WTC11 (cell line): ENCODE results near the gene ESYT3. TPM values are rescaled to one million over a fixed set of nuclear protein-coding genes. Genes with fewer than 3 reads are reported as not detected.
A peak's percentile ranks its signal among the peaks of the same experiment; 100 is the strongest.
"Not testable (repeated sequence)": the region's sequence is repeated elsewhere in the genome, so short reads cannot be mapped to it uniquely, and the experiment has no call there.

Source experiments
- ATAC-seq: fragments of 200-7000 bp; cut with Tn5 transposase; 2 replicates; pipeline ENCODE4 v1.10.0; 2021; ENCODE audit warnings: mild to moderate bottlenecking, moderate library complexity
- CTCF ChIA-PET: fragments of 300-600 bp; sonication (Branson Sonifier 250); formaldehyde crosslinking; loops from one replicate; lab custom pipeline; 2021; ENCODE audit warnings: antibody characterized with exemption; lab: Charles Lee
- POLR2A ChIA-PET: fragments of 350-600 bp; sonication (Branson Sonifier 250); formaldehyde crosslinking; loops from one replicate; lab custom pipeline; 2021; ENCODE audit warnings: antibody characterized with exemption; lab: Charles Lee
- DNase-seq: peaks from one replicate; pipeline ENCODE4 v3.0.0; 2021; ENCODE audit warnings: low spot score
- H3K27ac Mint-ChIP-seq: 2 replicates; pipeline ENCODE4 v1.8.0; 2021; ENCODE audit warnings: mixed read lengths
- H3K27me3 Mint-ChIP-seq: 2 replicates; pipeline ENCODE4 v1.8.0; 2021; ENCODE audit warnings: low read depth, mild to moderate bottlenecking, moderate library complexity, mixed read lengths
- H3K36me3 Mint-ChIP-seq: 2 replicates; pipeline ENCODE4 v1.8.0; 2021; ENCODE audit warnings: mixed read lengths
- H3K4me1 Mint-ChIP-seq: 2 replicates; pipeline ENCODE4 v1.8.0; 2022; ENCODE audit warnings: mixed read lengths
- H3K4me3 Mint-ChIP-seq: 2 replicates; pipeline ENCODE4 v1.8.0; 2021; ENCODE audit warnings: mild to moderate bottlenecking, moderate library complexity, mixed read lengths
- H3K9me3 Mint-ChIP-seq: 2 replicates; pipeline ENCODE4 v1.8.0; 2021; ENCODE audit warnings: mixed read lengths
- JAZF1 ChIP-seq: fragments of 250-450 bp; sonication (Bioruptor Pico); IDR thresholded peaks from 2 replicates; pipeline ENCODE4 v1.9.0; 2021; ENCODE audit warnings: moderate library complexity, mild to moderate bottlenecking, inconsistent platforms
- JUN ChIP-seq: sonication (generic); formaldehyde crosslinking; IDR thresholded peaks from 2 replicates; pipeline ENCODE4 v1.8.0; 2023; ENCODE audit warnings: mild to moderate bottlenecking, missing genetic modification reagents
- KAT7 ChIP-seq: sonication (generic); formaldehyde crosslinking; IDR thresholded peaks from 2 replicates; pipeline ENCODE4 v1.8.1; 2023; ENCODE audit warnings: missing genetic modification reagents, mild to moderate bottlenecking, borderline replicate concordance
- OVOL2 ChIP-seq: fragments of 250-450 bp; sonication (Bioruptor Pico); IDR thresholded peaks from 2 replicates; pipeline ENCODE4 v1.9.0; 2021; ENCODE audit warnings: mild to moderate bottlenecking, borderline replicate concordance
- PRRX2 ChIP-seq: fragments of 250-450 bp; sonication (Bioruptor Pico); IDR thresholded peaks from 2 replicates; pipeline ENCODE4 v1.8.0; 2021; ENCODE audit warnings: mild to moderate bottlenecking
- SP1 ChIP-seq: sonication (generic); formaldehyde crosslinking; conservative IDR thresholded peaks from 2 replicates; pipeline ENCODE4 v1.8.1; 2022; ENCODE audit warnings: missing genetic modification reagents
- TEAD1 ChIP-seq: sonication (generic); formaldehyde crosslinking; IDR thresholded peaks from 2 replicates; pipeline ENCODE4 v1.8.0; 2022; ENCODE audit warnings: mild to moderate bottlenecking, missing genetic modification reagents
- TEAD4 ChIP-seq: sonication (generic); formaldehyde crosslinking; IDR thresholded peaks from 2 replicates; pipeline ENCODE4 v1.8.0; 2022; ENCODE audit warnings: mild to moderate bottlenecking, missing genetic modification reagents
- ZNF263 ChIP-seq: sonication (generic); formaldehyde crosslinking; IDR thresholded peaks from 2 replicates; pipeline ENCODE4 v1.8.1; 2022; ENCODE audit warnings: low read depth, mild to moderate bottlenecking, moderate library complexity, missing genetic modification reagents
- total RNA-seq: library from RNA; stranded (reverse); gene quantifications from 3 replicates; pipeline ENCODE4 v1.2.3, GENCODE V29; 2021
- TF ChIP-seq, protein P1 (sequence below): sonication (generic); formaldehyde crosslinking; IDR thresholded peaks from 2 replicates; pipeline ENCODE4 v1.8.1; 2022; ENCODE audit warnings: low read depth, mild to moderate bottlenecking, moderate library complexity, missing genetic modification reagents, borderline replicate concordance
- TF ChIP-seq, protein P2 (sequence below): sonication (generic); formaldehyde crosslinking; IDR thresholded peaks from 2 replicates; pipeline ENCODE4 v1.8.1; 2022; ENCODE audit warnings: mild to moderate bottlenecking, missing genetic modification reagents, moderate library complexity, borderline replicate concordance
- TF ChIP-seq, protein P3 (sequence below): sonication (generic); formaldehyde crosslinking; IDR thresholded peaks from 2 replicates; pipeline ENCODE4 v1.8.1; 2023; ENCODE audit warnings: mild to moderate bottlenecking, moderate library complexity, missing genetic modification reagents
- TF ChIP-seq, protein P4 (sequence below): sonication (generic); formaldehyde crosslinking; IDR thresholded peaks from 2 replicates; pipeline ENCODE4 v1.8.1; 2023; ENCODE audit warnings: mild to moderate bottlenecking, missing genetic modification reagents
- TF ChIP-seq, protein P5 (sequence below): sonication (generic); formaldehyde crosslinking; IDR thresholded peaks from 2 replicates; pipeline ENCODE4 v1.8.1; 2023; ENCODE audit warnings: mild to moderate bottlenecking, missing genetic modification reagents, moderate library complexity
- TF ChIP-seq, protein P6 (sequence below): fragments of 250-450 bp; sonication (Bioruptor Pico); IDR thresholded peaks from 2 replicates; pipeline ENCODE4 v1.9.0; 2021; ENCODE audit warnings: moderate library complexity, mild to moderate bottlenecking, inconsistent platforms, borderline replicate concordance
- TF ChIP-seq, protein P7 (sequence below): sonication (generic); formaldehyde crosslinking; IDR thresholded peaks from 2 replicates; pipeline ENCODE4 v1.8.0; 2023; ENCODE audit warnings: mild to moderate bottlenecking, missing genetic modification reagents

The ESYT3 gene
- total RNA-seq, 1 experiment from 2014 or later = 6.4 TPM

DNA sequence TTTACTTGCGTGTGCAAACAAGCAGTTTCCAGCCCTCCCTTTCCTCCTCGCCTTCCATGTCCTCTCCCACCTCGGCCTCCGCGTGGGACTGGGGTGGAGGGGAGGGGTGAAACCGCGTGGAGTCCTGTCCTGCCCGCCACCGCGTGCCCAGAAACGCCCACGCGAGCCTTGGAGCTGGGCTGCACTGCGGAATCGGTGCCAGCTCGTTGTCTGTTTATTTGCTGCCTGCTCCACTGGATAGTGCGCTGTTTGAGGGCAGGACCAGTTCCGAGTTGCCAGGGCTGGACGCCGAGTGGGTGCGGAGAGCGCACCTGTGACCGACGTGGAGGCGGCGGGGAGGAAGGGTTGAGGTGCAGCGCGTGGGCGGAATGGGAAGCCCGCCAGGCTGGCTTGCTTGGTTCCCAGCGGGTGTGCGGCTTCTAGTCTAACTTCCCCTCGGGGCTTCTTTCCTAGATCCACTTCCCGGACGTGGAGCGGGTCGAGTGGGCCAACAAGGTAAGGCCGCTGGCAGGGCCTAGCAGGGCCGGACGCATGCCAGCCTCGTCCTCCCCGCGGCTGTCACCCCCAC, 17.3 kb downstream of the ESYT3 start:
- no peak overlapping the region for H3K4me3 Mint-ChIP-seq
- ChIA-PET CTCF (interaction anchor here (0.7 to 2.8 kb wide), 8 partner anchors 8 to 484 kb away, joined by 3 to 13 read pairs (median 4); no protein-coding TSS in a partner anchor), POLR2A (no interaction called here)
- H3K9me3 Mint-ChIP-seq = no peaks in the 10 kb centered on the region
- H3K36me3 Mint-ChIP-seq = peaks cover 7% of the 10 kb centered on the region
- ATAC-seq (peak; percentile 17; the same call in 1 of the 2 replicates), DNase-seq (no peak)
- no peak overlapping the region for H3K27ac Mint-ChIP-seq
- TF ChIP-seq, protein P1, sequence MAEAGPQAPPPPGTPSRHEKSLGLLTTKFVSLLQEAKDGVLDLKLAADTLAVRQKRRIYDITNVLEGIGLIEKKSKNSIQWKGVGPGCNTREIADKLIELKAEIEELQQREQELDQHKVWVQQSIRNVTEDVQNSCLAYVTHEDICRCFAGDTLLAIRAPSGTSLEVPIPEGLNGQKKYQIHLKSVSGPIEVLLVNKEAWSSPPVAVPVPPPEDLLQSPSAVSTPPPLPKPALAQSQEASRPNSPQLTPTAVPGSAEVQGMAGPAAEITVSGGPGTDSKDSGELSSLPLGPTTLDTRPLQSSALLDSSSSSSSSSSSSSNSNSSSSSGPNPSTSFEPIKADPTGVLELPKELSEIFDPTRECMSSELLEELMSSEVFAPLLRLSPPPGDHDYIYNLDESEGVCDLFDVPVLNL (CRISPR knock-in tag) = no peak
- TF ChIP-seq TEAD1 (CRISPR knock-in tag) = no peak
- TF ChIP-seq, protein P2, sequence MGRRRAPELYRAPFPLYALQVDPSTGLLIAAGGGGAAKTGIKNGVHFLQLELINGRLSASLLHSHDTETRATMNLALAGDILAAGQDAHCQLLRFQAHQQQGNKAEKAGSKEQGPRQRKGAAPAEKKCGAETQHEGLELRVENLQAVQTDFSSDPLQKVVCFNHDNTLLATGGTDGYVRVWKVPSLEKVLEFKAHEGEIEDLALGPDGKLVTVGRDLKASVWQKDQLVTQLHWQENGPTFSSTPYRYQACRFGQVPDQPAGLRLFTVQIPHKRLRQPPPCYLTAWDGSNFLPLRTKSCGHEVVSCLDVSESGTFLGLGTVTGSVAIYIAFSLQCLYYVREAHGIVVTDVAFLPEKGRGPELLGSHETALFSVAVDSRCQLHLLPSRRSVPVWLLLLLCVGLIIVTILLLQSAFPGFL (CRISPR knock-in tag) = no peak
- peaks cover 5% of the 10 kb centered on the region; the same call in 1 of the 2 replicates for H3K4me1 Mint-ChIP-seq
- H3K27me3 Mint-ChIP-seq = no peaks in the 10 kb centered on the region

DNA sequence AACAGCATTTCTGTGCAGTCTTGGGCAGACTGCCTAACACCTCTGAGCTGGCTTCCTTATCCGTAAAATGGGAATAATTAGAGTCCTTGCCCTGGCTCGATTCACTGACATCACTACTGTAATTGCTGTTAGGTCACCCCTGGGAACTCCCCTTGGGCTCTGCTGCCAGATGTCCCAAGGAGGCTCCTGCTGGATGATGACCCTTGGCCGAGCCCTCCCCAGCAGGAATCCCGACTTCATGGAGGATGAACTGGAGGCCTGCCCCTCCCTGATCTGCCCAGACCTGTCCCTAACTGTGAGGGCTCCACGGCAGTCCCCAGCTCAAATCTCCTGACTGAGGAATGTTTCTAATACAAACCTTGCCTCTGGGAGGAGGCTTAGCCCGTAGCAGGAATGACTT, 18.0 kb downstream of the ESYT3 start:
- no peak overlapping the region for H3K27ac Mint-ChIP-seq
- no peak overlapping the region for H3K4me3 Mint-ChIP-seq
- CTCF ChIA-PET = interaction anchor here (1.2 kb wide), 1 partner anchor 27 kb away, joined by 3 read pairs; no protein-coding TSS in a partner anchor
- no peak for ATAC-seq
- H3K36me3 Mint-ChIP-seq = peaks cover 14% of the 10 kb centered on the region
- no peaks in the 10 kb centered on the region for H3K27me3 Mint-ChIP-seq
- H3K9me3 Mint-ChIP-seq = no peaks in the 10 kb centered on the region
- TF ChIP-seq, protein P3, sequence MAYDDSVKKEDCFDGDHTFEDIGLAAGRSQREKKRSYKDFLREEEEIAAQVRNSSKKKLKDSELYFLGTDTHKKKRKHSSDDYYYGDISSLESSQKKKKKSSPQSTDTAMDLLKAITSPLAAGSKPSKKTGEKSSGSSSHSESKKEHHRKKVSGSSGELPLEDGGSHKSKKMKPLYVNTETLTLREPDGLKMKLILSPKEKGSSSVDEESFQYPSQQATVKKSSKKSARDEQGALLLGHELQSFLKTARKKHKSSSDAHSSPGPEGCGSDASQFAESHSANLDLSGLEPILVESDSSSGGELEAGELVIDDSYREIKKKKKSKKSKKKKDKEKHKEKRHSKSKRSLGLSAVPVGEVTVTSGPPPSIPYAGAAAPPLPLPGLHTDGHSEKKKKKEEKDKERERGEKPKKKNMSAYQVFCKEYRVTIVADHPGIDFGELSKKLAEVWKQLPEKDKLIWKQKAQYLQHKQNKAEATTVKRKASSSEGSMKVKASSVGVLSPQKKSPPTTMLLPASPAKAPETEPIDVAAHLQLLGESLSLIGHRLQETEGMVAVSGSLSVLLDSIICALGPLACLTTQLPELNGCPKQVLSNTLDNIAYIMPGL (CRISPR knock-in tag) = no peak
- TF ChIP-seq JUN (no peak), OVOL2 (CRISPR knock-in tag) (no peak), PRRX2 (CRISPR knock-in tag) (no peak), KAT7 (no peak)
- TF ChIP-seq, protein P4, sequence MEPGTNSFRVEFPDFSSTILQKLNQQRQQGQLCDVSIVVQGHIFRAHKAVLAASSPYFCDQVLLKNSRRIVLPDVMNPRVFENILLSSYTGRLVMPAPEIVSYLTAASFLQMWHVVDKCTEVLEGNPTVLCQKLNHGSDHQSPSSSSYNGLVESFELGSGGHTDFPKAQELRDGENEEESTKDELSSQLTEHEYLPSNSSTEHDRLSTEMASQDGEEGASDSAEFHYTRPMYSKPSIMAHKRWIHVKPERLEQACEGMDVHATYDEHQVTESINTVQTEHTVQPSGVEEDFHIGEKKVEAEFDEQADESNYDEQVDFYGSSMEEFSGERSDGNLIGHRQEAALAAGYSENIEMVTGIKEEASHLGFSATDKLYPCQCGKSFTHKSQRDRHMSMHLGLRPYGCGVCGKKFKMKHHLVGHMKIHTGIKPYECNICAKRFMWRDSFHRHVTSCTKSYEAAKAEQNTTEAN (CRISPR knock-in tag) = no peak
- TF ChIP-seq, all 79 proteins: peak for 0
- H3K4me1 Mint-ChIP-seq = peaks cover 5% of the 10 kb centered on the region; the same call in 1 of the 2 replicates
- DNase-seq = no peak
- POLR2A ChIA-PET = no interaction called here

DNA sequence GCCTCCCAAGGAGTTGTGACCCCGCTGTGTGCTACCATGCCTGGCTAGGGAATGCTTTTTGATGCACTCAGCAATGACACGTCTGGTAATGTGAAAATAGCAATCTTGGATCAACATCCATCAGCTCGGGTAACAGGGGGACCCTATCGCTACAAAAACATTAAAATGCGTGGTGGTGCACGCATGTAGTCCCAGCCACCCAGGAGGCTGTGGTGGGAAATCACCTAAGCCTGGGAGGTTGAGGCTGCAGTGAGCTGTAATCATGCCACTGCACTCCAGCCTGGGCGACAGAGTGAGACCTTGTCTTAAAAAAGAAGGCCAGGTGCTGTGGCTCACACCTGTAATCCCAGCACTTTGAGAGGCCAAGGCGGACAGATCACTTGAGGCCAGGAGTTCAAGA, 19.5 kb downstream of the ESYT3 start:
- H3K27me3 Mint-ChIP-seq, H3K9me3 Mint-ChIP-seq, ATAC-seq, H3K4me3 Mint-ChIP-seq, POLR2A ChIA-PET, H3K27ac Mint-ChIP-seq, H3K4me1 Mint-ChIP-seq, DNase-seq, CTCF ChIA-PET: not testable (repeated sequence)
- peaks cover 14% of the 10 kb centered on the region for H3K36me3 Mint-ChIP-seq

DNA sequence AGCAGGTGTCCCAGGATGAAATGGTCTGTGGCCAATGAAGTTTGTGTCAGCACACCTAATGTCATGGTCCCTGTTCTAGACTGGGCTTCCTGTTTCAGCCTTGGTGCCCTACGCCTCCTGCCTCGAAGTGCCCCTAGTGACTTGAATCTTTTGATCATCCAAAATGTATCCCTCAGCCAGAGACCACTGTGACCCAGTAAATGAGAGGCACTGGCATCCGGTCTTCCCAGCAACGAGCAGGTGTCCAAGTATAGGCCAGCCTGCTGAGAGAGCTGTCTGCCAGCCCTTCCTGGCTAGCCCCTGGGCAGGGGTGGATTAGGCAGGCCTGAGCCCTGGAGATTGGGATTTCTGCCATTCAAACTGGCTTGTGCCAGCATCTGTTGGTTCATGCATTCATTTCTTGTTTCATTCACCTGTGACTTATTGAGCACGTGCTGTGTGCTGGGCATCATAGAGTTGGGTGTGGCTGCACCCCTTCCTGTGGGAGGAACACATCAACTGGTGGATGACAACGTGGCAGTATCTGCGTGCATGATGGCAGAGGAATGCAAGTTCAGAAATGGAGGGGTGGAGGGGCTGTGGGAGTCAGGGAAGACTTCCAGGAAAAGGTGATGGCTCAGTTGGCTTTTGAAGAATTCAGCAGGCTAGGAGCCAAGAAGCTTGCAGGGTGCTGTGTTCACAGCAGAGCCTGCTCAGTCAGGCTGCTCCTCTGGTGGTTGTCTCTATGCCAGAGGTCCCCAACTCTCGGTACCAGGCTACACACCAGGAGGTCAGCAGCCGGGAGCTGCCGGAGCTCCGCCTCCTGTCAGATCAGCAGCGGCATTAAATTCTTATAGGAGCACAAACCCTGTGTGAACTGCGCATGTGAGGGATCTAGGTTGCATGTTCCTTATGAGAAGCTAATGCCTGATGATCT, 21.6 kb downstream of the ESYT3 start:
- ChIA-PET POLR2A (no interaction called here), CTCF (interaction anchor here (1.8 kb wide), 1 partner anchor 480 kb away, joined by 4 read pairs; no protein-coding TSS in a partner anchor)
- H3K4me3 Mint-ChIP-seq = no peak overlapping the region
- peaks cover 14% of the 10 kb centered on the region for H3K36me3 Mint-ChIP-seq
- peaks cover 9% of the 10 kb centered on the region; the same call in 1 of the 2 replicates for H3K4me1 Mint-ChIP-seq
- no peak overlapping the region for H3K27ac Mint-ChIP-seq
- no peak for DNase-seq
- no peaks in the 10 kb centered on the region for H3K27me3 Mint-ChIP-seq
- no peaks in the 10 kb centered on the region for H3K9me3 Mint-ChIP-seq
- ATAC-seq = no peak
- TF ChIP-seq, protein P5, sequence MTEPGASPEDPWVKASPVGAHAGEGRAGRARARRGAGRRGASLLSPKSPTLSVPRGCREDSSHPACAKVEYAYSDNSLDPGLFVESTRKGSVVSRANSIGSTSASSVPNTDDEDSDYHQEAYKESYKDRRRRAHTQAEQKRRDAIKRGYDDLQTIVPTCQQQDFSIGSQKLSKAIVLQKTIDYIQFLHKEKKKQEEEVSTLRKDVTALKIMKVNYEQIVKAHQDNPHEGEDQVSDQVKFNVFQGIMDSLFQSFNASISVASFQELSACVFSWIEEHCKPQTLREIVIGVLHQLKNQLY (CRISPR knock-in tag) = no peak
- TF ChIP-seq, protein P6, sequence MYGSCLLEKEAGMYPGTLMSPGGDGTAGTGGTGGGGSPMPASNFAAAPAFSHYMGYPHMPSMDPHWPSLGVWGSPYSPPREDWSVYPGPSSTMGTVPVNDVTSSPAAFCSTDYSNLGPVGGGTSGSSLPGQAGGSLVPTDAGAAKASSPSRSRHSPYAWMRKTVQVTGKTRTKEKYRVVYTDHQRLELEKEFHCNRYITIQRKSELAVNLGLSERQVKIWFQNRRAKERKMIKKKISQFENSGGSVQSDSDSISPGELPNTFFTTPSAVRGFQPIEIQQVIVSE (CRISPR knock-in tag) = no peak
- TF ChIP-seq, protein P7, sequence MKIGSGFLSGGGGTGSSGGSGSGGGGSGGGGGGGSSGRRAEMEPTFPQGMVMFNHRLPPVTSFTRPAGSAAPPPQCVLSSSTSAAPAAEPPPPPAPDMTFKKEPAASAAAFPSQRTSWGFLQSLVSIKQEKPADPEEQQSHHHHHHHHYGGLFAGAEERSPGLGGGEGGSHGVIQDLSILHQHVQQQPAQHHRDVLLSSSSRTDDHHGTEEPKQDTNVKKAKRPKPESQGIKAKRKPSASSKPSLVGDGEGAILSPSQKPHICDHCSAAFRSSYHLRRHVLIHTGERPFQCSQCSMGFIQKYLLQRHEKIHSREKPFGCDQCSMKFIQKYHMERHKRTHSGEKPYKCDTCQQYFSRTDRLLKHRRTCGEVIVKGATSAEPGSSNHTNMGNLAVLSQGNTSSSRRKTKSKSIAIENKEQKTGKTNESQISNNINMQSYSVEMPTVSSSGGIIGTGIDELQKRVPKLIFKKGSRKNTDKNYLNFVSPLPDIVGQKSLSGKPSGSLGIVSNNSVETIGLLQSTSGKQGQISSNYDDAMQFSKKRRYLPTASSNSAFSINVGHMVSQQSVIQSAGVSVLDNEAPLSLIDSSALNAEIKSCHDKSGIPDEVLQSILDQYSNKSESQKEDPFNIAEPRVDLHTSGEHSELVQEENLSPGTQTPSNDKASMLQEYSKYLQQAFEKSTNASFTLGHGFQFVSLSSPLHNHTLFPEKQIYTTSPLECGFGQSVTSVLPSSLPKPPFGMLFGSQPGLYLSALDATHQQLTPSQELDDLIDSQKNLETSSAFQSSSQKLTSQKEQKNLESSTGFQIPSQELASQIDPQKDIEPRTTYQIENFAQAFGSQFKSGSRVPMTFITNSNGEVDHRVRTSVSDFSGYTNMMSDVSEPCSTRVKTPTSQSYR (CRISPR knock-in tag) = no peak
- TF ChIP-seq SP1 (CRISPR knock-in tag) (no peak), ZNF263 (CRISPR knock-in tag) (no peak), JAZF1 (no peak), TEAD4 (CRISPR knock-in tag) (no peak)
